ENCODE data around the gene RIOK1. TPM values are rescaled to one million over a fixed set of nuclear protein-coding genes. Genes with fewer than 3 reads are reported as not detected.

RIOK1 gene
- total RNA-seq, 1 experiment from 2014 or later = 16.9 TPM

GRCh38 chr6:7417684-7418083 is 28.1 kb downstream of the RIOK1 start:
- no peak overlapping the region for H3K4me2 ChIP-seq
- POLR2A ChIA-PET (ENCODE audit: unreplicated experiment) = no interaction called here
- CTCF ChIA-PET = no interaction called here
- H3K9me2 ChIP-seq (ENCODE audit: insufficient read depth) = no peaks in the 10 kb centered on the region
- H3K27me3 ChIP-seq (ENCODE audit: insufficient read depth, low read depth) = no peaks in the 10 kb centered on the region
- H4K20me1 ChIP-seq (ENCODE audit: insufficient read depth) = no peaks in the 10 kb centered on the region
- DNase-seq = no peak
- H3K36me3 ChIP-seq (ENCODE audit: low read depth) = peaks cover 10% of the 10 kb centered on the region; the same call in 1 of the 2 replicates
- no peak overlapping the region for H3K4me3 ChIP-seq
- no peak overlapping the region for H2AFZ ChIP-seq
- no peaks in the 10 kb centered on the region for H3F3A ChIP-seq (ENCODE audit: insufficient read depth, low read depth)
- no peaks in the 10 kb centered on the region for H3K4me1 ChIP-seq (replicated peaks; ENCODE audit: insufficient read depth)
- no peaks in the 10 kb centered on the region for H3K9me3 ChIP-seq (ENCODE audit: insufficient read depth, low read depth)
- H3K79me2 ChIP-seq (ENCODE audit: low read depth) = no peaks in the 10 kb centered on the region
- H3K27ac ChIP-seq = no peak overlapping the region
- intact Hi-C loops (cut with micrococcal nuclease; ENCODE audit: unreplicated experiment) = no loop called here
- no TSS peak for BruUV-seq (replicated peaks)
- TF ChIP-seq EZH2 (IDR thresholded peaks at IDR 0.05; ENCODE audit: low read depth) = no peak
- no peak for TF ChIP-seq CTCF (conservative IDR thresholded peaks at IDR 0.05)

GRCh38 chr6:7418238-7418905 is 28.8 kb downstream of the RIOK1 start:
- intact Hi-C loops (cut with micrococcal nuclease; ENCODE audit: unreplicated experiment) = no loop called here
- H3K4me2 ChIP-seq = no peak overlapping the region
- CTCF ChIA-PET = interaction anchor here (0.6 kb wide), 1 partner anchor 50 kb away, joined by 5 read pairs; no protein-coding TSS in a partner anchor

GRCh38 chr6:7419065-7419464 is 29.5 kb downstream of the RIOK1 start:
- Histone ChIP-seq H3K27me3 (ENCODE audit: insufficient read depth, low read depth) (no peaks in the 10 kb centered on the region), H3K9me3 (ENCODE audit: insufficient read depth, low read depth) (no peaks in the 10 kb centered on the region), H3K4me2 (no peak overlapping the region), H4K20me1 (ENCODE audit: insufficient read depth) (no peaks in the 10 kb centered on the region), H3K4me1 (replicated peaks; ENCODE audit: insufficient read depth) (no peaks in the 10 kb centered on the region), H3K36me3 (ENCODE audit: low read depth) (peaks cover 7% of the 10 kb centered on the region; the same call in 1 of the 2 replicates), H3K4me3 (no peak overlapping the region), H3K79me2 (ENCODE audit: low read depth) (no peaks in the 10 kb centered on the region), H3K9me2 (ENCODE audit: insufficient read depth) (no peaks in the 10 kb centered on the region), H2AFZ (no peak overlapping the region), H3F3A (ENCODE audit: insufficient read depth, low read depth) (no peaks in the 10 kb centered on the region), H3K27ac (no peak overlapping the region)
- ChIA-PET CTCF (interaction anchor here (0.6 kb wide), 1 partner anchor 50 kb away, joined by 5 read pairs; no protein-coding TSS in a partner anchor), POLR2A (ENCODE audit: unreplicated experiment) (no interaction called here)
- intact Hi-C loops (cut with micrococcal nuclease; ENCODE audit: unreplicated experiment) = no loop called here
- no peak for DNase-seq
- BruUV-seq (replicated peaks) = no TSS peak
- no peak for TF ChIP-seq CTCF (conservative IDR thresholded peaks at IDR 0.05)
- TF ChIP-seq EZH2 (IDR thresholded peaks at IDR 0.05; ENCODE audit: low read depth) = no peak

More at GRCh38 chr6:7418238-7418905, 28.8 kb downstream of the RIOK1 start:
- BruUV-seq (replicated peaks) = no TSS peak
- Histone ChIP-seq H3K4me3 (no peak overlapping the region), H3K79me2 (ENCODE audit: low read depth) (no peaks in the 10 kb centered on the region), H3F3A (ENCODE audit: insufficient read depth, low read depth) (no peaks in the 10 kb centered on the region), H3K27ac (no peak overlapping the region), H3K9me2 (ENCODE audit: insufficient read depth) (no peaks in the 10 kb centered on the region), H3K36me3 (ENCODE audit: low read depth) (peaks cover 10% of the 10 kb centered on the region; the same call in 1 of the 2 replicates), H3K9me3 (ENCODE audit: insufficient read depth, low read depth) (no peaks in the 10 kb centered on the region), H4K20me1 (ENCODE audit: insufficient read depth) (no peaks in the 10 kb centered on the region), H2AFZ (no peak overlapping the region), H3K27me3 (ENCODE audit: insufficient read depth, low read depth) (no peaks in the 10 kb centered on the region), H3K4me1 (replicated peaks; ENCODE audit: insufficient read depth) (no peaks in the 10 kb centered on the region)
- POLR2A ChIA-PET (ENCODE audit: unreplicated experiment) = no interaction called here
- TF ChIP-seq EZH2 (IDR thresholded peaks at IDR 0.05; ENCODE audit: low read depth) (no peak), CTCF (conservative IDR thresholded peaks at IDR 0.05) (no peak)
- no peak for DNase-seq
